ENCODE measurements around the gene SLC34A3. TPM values are rescaled to one million over a fixed set of nuclear protein-coding genes. Genes with fewer than 3 reads are reported as not detected.

The SLC34A3 gene
- total and polyA plus RNA-seq, 2 of the 8 experiments (the other 6 are each of a cell fraction or from before 2014, with no cell fraction given): 0.08 TPM; not detected in 1

DNA sequence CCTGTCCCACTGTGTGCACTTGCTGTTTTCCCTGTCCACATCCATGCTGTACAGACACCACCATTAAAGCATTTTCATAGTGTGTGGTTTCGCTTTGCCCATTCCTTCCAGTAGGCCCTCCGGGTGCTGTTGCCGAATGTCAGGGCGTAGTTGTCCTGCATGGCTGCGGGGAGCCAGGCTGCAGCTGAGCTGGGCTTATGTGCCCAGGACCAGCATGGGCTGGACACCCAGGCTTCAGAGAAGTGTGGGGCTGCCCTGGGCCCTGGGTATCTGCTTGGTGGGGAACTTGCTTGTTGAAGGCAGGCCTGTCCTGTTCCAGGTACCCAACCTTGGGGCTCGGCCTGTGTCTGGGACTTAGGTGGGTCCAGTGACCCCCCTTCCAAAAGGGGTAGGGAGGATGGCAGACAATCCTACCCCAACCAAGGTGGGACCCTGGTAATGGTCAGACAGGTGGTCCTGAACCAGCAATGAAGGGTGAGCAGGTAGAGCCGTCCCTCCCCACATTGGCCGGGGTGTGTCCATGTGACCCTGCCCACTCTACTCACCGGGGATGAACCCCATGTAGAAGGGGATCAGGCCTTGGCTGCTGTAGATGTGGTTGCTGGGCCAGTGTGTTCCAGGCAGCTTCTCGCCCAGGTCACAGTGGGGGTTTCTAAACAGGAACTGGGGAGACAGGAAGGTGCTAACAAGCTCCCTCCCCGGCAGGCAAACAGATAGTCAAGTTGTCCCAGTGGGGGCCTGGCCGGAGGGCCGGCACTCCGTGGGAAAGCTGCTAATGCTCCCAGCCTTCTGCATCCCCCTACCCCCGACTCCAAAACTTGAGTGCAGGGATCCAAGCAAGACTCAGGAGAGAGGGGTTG, 13.2 kb downstream of the SLC34A3 start (continued):
- no peak for TF ChIP-seq SAP30 (IDR thresholded peaks at IDR 0.05; ENCODE audit: insufficient read depth, insufficient replicate concordance, low read length)

All from H1 (cell line).